Measurements from ENCODE around the gene ANKRD39.

Gene ANKRD39

GRCh38 chr2:96887493-96888012 lies 29.7 kb upstream of the ANKRD39 start:
- no peak for DNase-seq (ENCODE audit: low spot score)

GRCh38 chr2:96885432-96886347 lies 27.9 kb upstream of the ANKRD39 start:
- DNase-seq (ENCODE audit: low spot score): no peak

GRCh38 chr2:96884299-96885094 lies 26.7 kb upstream of the ANKRD39 start:
- DNase-seq (ENCODE audit: low spot score): no peak

GRCh38 chr2:96883306-96883705 lies 25.5 kb upstream of the ANKRD39 start:
- no peak for DNase-seq (ENCODE audit: low spot score)

GRCh38 chr2:96882906-96883305 lies 25.1 kb upstream of the ANKRD39 start:
- no peak for DNase-seq (ENCODE audit: low spot score)

- DNase-seq (ENCODE audit: low spot score): no peak
Observed at GRCh38 chr2:96882230-96882629, 24.4 kb upstream of the ANKRD39 start.

- no peak for DNase-seq (ENCODE audit: low spot score)
Observed at GRCh38 chr2:96881349-96882195, 23.8 kb upstream of the ANKRD39 start.

- no peak for DNase-seq (ENCODE audit: low spot score)
Observed at GRCh38 chr2:96880891-96881273, 23.1 kb upstream of the ANKRD39 start.

- DNase-seq (ENCODE audit: low spot score): no peak
Observed at GRCh38 chr2:96879545-96880040, 21.8 kb upstream of the ANKRD39 start.

- DNase-seq (ENCODE audit: low spot score): no peak
Observed at GRCh38 chr2:96878796-96879544, 21.2 kb upstream of the ANKRD39 start.

- DNase-seq (ENCODE audit: low spot score): no peak
Observed at GRCh38 chr2:96878171-96878570, 20.4 kb upstream of the ANKRD39 start.

- no peak for DNase-seq (ENCODE audit: low spot score)
Observed at GRCh38 chr2:96877631-96878092, 19.8 kb upstream of the ANKRD39 start.

GRCh38 chr2:96877042-96877451 lies 19.2 kb upstream of the ANKRD39 start:
- no peak for DNase-seq (ENCODE audit: low spot score)

GRCh38 chr2:96876269-96877041 lies 18.6 kb upstream of the ANKRD39 start:
- peak; percentile 53 for DNase-seq (ENCODE audit: low spot score)

- no peak for DNase-seq (ENCODE audit: low spot score)
Observed at GRCh38 chr2:96875498-96876268, 17.9 kb upstream of the ANKRD39 start.

GRCh38 chr2:96874198-96874831 lies 16.5 kb upstream of the ANKRD39 start:
- no peak for DNase-seq (ENCODE audit: low spot score)

- no peak for DNase-seq (ENCODE audit: low spot score)
Observed at GRCh38 chr2:96873651-96874096, 15.9 kb upstream of the ANKRD39 start.

- DNase-seq (ENCODE audit: low spot score): no peak
Observed at GRCh38 chr2:96872591-96873349, 15.0 kb upstream of the ANKRD39 start.
